K562 (cell line): ENCODE measurements around the gene SLC25A42. TPM values are rescaled to one million over a fixed set of nuclear protein-coding genes. Genes with fewer than 3 reads are reported as not detected.
A peak's percentile ranks its signal among the peaks of the same experiment; 100 is the strongest.

Experiments
- BACH1 ChIP-seq: fragments of 200-800 bp; sonication (Bioruptor generic); IDR thresholded peaks from 2 replicates; pipeline ENCODE4 v1.6.1; 2016; ENCODE audit warnings: missing genetic modification characterization, missing compliant biosample characterization
- CCNT2 ChIP-seq: IDR thresholded peaks from 2 replicates; pipeline ENCODE4 v1.6.1; 2011; ENCODE audit warnings: borderline replicate concordance, low read depth, mild to moderate bottlenecking, moderate library complexity, mixed read lengths, low read length; ENCODE audit not compliant: insufficient read length; ENCODE audit errors: extremely low read depth
- CTBP1 ChIP-seq: fragments of 450-650 bp; IDR thresholded peaks from 2 replicates; pipeline ENCODE4 v1.6.1; 2016; ENCODE audit warnings: borderline replicate concordance
- CXXC5 ChIP-seq: fragments of 250-450 bp; sonication (Bioruptor Pico); IDR thresholded peaks from 2 replicates; pipeline ENCODE4 v1.8.0; 2022; ENCODE audit warnings: inconsistent platforms, mild to moderate bottlenecking, moderate library complexity
- EWSR1 ChIP-seq: fragments of 450-650 bp; IDR thresholded peaks from 2 replicates; pipeline ENCODE4 v1.6.1; 2018; ENCODE audit warnings: borderline replicate concordance, mild to moderate bottlenecking, low read depth, moderate library complexity; ENCODE audit not compliant: partially characterized antibody
- HDAC1 ChIP-seq, 2 experiments: fragments of 450-650 bp; IDR thresholded peaks; 2 replicates each; pipeline ENCODE4 v1.6.1; 2016 to 2017; ENCODE audit warnings: inconsistent platforms in 1 of 2, mild to moderate bottlenecking in 1 of 2, moderate library complexity in 1 of 2
- KDM4B ChIP-seq, 2 experiments: fragments of 450-650 bp in 1 of 2; sonication (generic) in 1 of 2; IDR thresholded peaks; 2 replicates each; pipeline ENCODE4 v1.6.1; 2016 to 2017; ENCODE audit warnings: borderline replicate concordance in 2 of 2, antibody characterized with exemption in 1 of 2, low read depth in 1 of 2, mild to moderate bottlenecking in 1 of 2
- POLR2AphosphoS2 ChIP-seq: IDR thresholded peaks from 2 replicates; pipeline ENCODE4 v1.6.1; 2012; ENCODE audit warnings: low read length, improper control_type of control experiment
- SMARCA4 ChIP-seq: fragments of 450-650 bp; IDR thresholded peaks from 2 replicates; pipeline ENCODE4 v1.6.1; 2016
- SNAPC5 ChIP-seq: fragments of 250-450 bp; sonication (Bioruptor Pico); IDR thresholded peaks from 2 replicates; pipeline ENCODE4 v1.8.0; 2021; ENCODE audit warnings: moderate library complexity, mild to moderate bottlenecking, inconsistent platforms
- SP2 ChIP-seq: IDR thresholded peaks from 2 replicates; pipeline ENCODE4 v1.6.1; 2011; ENCODE audit warnings: mild to moderate bottlenecking, low read depth, low read length, moderate library complexity; ENCODE audit not compliant: poor library complexity, severe bottlenecking; ENCODE audit errors: extremely low read depth
- THRB ChIP-seq: fragments of 450-650 bp; formaldehyde crosslinking; conservative IDR thresholded peaks from 2 replicates; pipeline ENCODE4 v1.4.0; 2022; ENCODE audit warnings: mild to moderate bottlenecking, missing genetic modification characterization
- ZBTB9 ChIP-seq: fragments of 450-650 bp; formaldehyde crosslinking; IDR thresholded peaks from 2 replicates; pipeline ENCODE4 v1.4.0; 2020; ENCODE audit warnings: mild to moderate bottlenecking, moderate library complexity
- ZNF324 ChIP-seq: fragments of 250-450 bp; sonication (Bioruptor Pico); IDR thresholded peaks from 2 replicates; pipeline ENCODE4 v1.4.0; 2020; ENCODE audit warnings: mild to moderate bottlenecking
- ZNF445 ChIP-seq: fragments of 250-450 bp; sonication (Bioruptor Pico); IDR thresholded peaks from 2 replicates; pipeline ENCODE4 v1.4.0; 2020; ENCODE audit warnings: low read depth, mild to moderate bottlenecking, moderate library complexity
- ZNF551 ChIP-seq: fragments of 250-450 bp; sonication (Bioruptor Pico); IDR thresholded peaks from 2 replicates; pipeline ENCODE4 v1.5.0; 2021; ENCODE audit warnings: mild to moderate bottlenecking, moderate library complexity
- ZNF77 ChIP-seq: fragments of 250-450 bp; sonication (Bioruptor Pico); IDR thresholded peaks from 2 replicates; pipeline ENCODE4 v1.5.0; 2020
- ZNF79 ChIP-seq: fragments of 250-450 bp; sonication (Bioruptor Pico); IDR thresholded peaks from 2 replicates; pipeline ENCODE4 v1.4.0; 2020; ENCODE audit warnings: low read depth, mild to moderate bottlenecking, moderate library complexity
- polyA plus RNA-seq, 8 experiments: library from polyadenylated mRNA; depleted of rRNA in 4 of 8; stranded (reverse) in 5 of 8; unstranded in 3 of 8; fragments of >200 nt; fragmentation: Nextera tagmentation in 2 of 8; fragmentation: Illumina TruSeq in 1 of 8; extraction: Ambion mirVana in 2 of 8; extraction: Trizol in 1 of 8; gene quantifications; 2 replicates each; pipeline versions ENCODE4 v1.2.1 to v1.2.3, GENCODE V29; 2011 to 2014; ENCODE audit warnings: inconsistent platforms in 1 of 8, missing spikeins in 1 of 8
- total RNA-seq, 7 experiments: library from RNA; depleted of rRNA in 6 of 7; stranded (reverse); fragments of >200 nt in 6 of 7; fragmentation: Illumina TruSeq in 2 of 7; extraction: Trizol in 2 of 7; gene quantifications; 2 replicates each; pipeline versions ENCODE4 v1.2.1 to v1.2.3, GENCODE V29; 2011 to 2021; ENCODE audit warnings: low replicate concordance in 1 of 7

Gene SLC25A42
- total and polyA plus RNA-seq, 9 of the 15 experiments (the other 6 are each of a cell fraction or from before 2014, with no cell fraction given) = 0.59 to 32.2 (median 14.1) TPM

GRCh38 chr19:19063183-19064097, at the start of gene SLC25A42 (continued):
- TF ChIP-seq ZNF324 (no peak), CTBP1 (no peak; the same call in 1 of the 2 replicates), POLR2AphosphoS2 (peak; percentile 75; the same call in 1 of the 2 replicates), SP2 (peak; percentile 80), ZNF77 (CRISPR knock-in tag) (no peak), KDM4B (IDR thresholded peaks at IDR 0.05; ENCODE audit: borderline replicate concordance in 2 of 2, low read depth in 1 of 2) (no peak), ZNF79 (CRISPR knock-in tag) (no peak), SNAPC5 (CRISPR knock-in tag) (no peak), ZNF445 (CRISPR knock-in tag) (no peak), HDAC1 (IDR thresholded peaks at IDR 0.05) (peak; percentile 2 to 53; a peak in 1 of 4 replicates), CXXC5 (CRISPR knock-in tag) (peak; percentile 84), CCNT2 (peak; percentile 76), EWSR1 (no peak), ZBTB9 (peak; percentile 12; the same call in 1 of the 2 replicates), BACH1 (tag) (no peak), THRB (CRISPR knock-in tag) (no peak), SMARCA4 (no peak), ZNF551 (CRISPR knock-in tag) (no peak)
